Measurements from ENCODE around the gene APOD. TPM values are rescaled to one million over a fixed set of nuclear protein-coding genes. Genes with fewer than 3 reads are reported as not detected.
"Not testable (repeated sequence)": the region's sequence is repeated elsewhere in the genome, so short reads cannot be mapped to it uniquely, and the experiment has no call there.

The APOD gene
- total and polyA plus RNA-seq, 2 of the 8 experiments (the other 6 are each of a cell fraction or from before 2014, with no cell fraction given): not detected

DNA sequence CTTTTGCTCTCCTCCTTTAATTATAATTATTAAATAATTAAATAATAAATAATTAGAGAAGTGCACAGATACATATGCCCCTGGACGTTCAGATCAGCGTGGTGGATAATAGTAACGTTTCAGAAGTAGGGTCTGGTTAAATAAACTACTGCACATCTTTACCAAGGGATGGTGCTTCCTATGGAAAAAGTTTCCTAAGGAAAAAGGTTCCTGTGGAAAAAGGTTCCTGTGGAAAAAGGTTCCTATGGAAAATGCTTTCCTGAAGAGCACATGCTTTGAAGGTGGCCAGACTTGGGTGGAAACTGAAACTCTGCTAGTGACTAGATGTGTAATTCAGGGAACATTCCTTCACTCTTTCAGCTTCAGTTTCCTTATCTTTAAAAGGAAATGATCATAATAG, 37.4 kb upstream of the APOD start:
- H3K9ac ChIP-seq (replicated peaks in 1 of 4; ENCODE audit: extremely low read depth in 1 of 4, low read depth in 3 of 4, low read length in 3 of 4); H2BK15ac ChIP-seq (ENCODE audit: low read length); FAIRE-seq; H2BK20ac ChIP-seq (ENCODE audit: low read length); H4K20me1 ChIP-seq (replicated peaks in 1 of 2; ENCODE audit: control insufficient read depth in 1 of 2, insufficient read depth in 2 of 2, low read length in 2 of 2); H2AK5ac ChIP-seq (ENCODE audit: low read depth, low read length); DNase-seq (ENCODE audit: low read depth in 1 of 2, low spot score in 2 of 2); H3K4ac ChIP-seq (replicated peaks; ENCODE audit: insufficient read length, low read depth, low read length); H3K4me2 ChIP-seq (ENCODE audit: insufficient read depth in 1 of 2, low read depth in 2 of 2, low read length in 2 of 2); H3K14ac ChIP-seq (ENCODE audit: insufficient read length); H4K5ac ChIP-seq (ENCODE audit: insufficient read length, low read depth, low read length); POLR2A ChIA-PET (ENCODE audit: partially characterized antibody); H2BK12ac ChIP-seq (ENCODE audit: low read depth, low read length); H3K23ac ChIP-seq (ENCODE audit: insufficient read length); H3K9me3 ChIP-seq (ENCODE audit: insufficient read depth in 2 of 2, low read depth in 1 of 2, low read length in 1 of 2); H3K36me3 ChIP-seq (ENCODE audit: control insufficient read depth in 2 of 4, insufficient read depth in 4 of 4, low read length in 3 of 4); H3K27me3 ChIP-seq (replicated peaks in 1 of 4; ENCODE audit: control insufficient read depth in 3 of 4, extremely low read depth in 1 of 4, insufficient read depth in 3 of 4, low read length in 3 of 4); H4K91ac ChIP-seq (replicated peaks; ENCODE audit: insufficient read length, low read length); H4K8ac ChIP-seq (ENCODE audit: extremely low read depth, insufficient read depth, low read length); H3K27ac ChIP-seq (ENCODE audit: low read depth, low read length); H3K23me2 ChIP-seq (ENCODE audit: low read depth, low read length); H2BK5ac ChIP-seq (ENCODE audit: low read depth, low read length); H3K4me3 ChIP-seq (ENCODE audit: extremely low read depth in 1 of 4, insufficient read depth in 2 of 4, low read depth in 3 of 4, low read length in 4 of 4); H2BK120ac ChIP-seq (replicated peaks; ENCODE audit: low read depth, low read length); H2AFZ ChIP-seq (ENCODE audit: low read length); H3K56ac ChIP-seq (replicated peaks; ENCODE audit: insufficient read length, low read depth, low read length); H3K4me1 ChIP-seq (replicated peaks in 1 of 4; ENCODE audit: control insufficient read depth in 3 of 4, insufficient read depth in 4 of 4, low read length in 3 of 4); H3K79me1 ChIP-seq (ENCODE audit: low read depth, low read length); H3K18ac ChIP-seq (ENCODE audit: extremely low read depth, low read length); H3K79me2 ChIP-seq (ENCODE audit: control insufficient read depth in 1 of 2, insufficient read depth in 2 of 2, low read length in 2 of 2); CTCF ChIA-PET (ENCODE audit: partially characterized antibody): not testable (repeated sequence)
- 94% methylated on average over 3 of the region's 3 CpGs; no CpG with 5 or more reads in 1 of the 2 experiments for WGBS, 2 experiments (ENCODE audit: extremely low coverage in 1 of 2, insufficient coverage in 1 of 2, insufficient read length in 1 of 2, insufficient replicate concordance in 2 of 2, low coverage in 1 of 2, low lambda C conversion rate in 2 of 2, missing lambda C conversion rate in 1 of 2)

DNA sequence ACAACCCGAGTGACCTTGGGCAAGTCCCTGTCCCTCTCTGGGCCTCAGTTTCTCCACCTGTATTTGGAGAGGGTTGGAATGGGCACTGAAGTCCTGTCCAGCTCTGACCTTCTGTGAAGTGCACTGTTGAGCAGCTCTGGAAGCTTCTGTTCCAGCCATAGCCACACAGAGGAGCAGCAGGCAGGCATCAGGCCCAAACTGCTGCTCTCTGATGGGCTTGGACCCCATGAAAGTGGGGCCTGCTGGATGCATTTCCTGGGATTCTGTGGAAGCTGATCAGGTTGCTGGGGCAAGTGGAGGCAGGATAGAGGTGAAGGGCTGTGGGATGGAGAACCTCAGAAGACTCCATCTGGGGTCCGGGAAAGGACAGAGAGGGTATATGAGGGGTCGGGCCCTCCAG, 36.7 kb upstream of the APOD start:
- H3K79me2 ChIP-seq (ENCODE audit: control insufficient read depth in 1 of 2, insufficient read depth in 2 of 2, low read length in 2 of 2); H3K79me1 ChIP-seq (ENCODE audit: low read depth, low read length); H3K23ac ChIP-seq (ENCODE audit: insufficient read length); H4K91ac ChIP-seq (replicated peaks; ENCODE audit: insufficient read length, low read length); H4K5ac ChIP-seq (ENCODE audit: insufficient read length, low read depth, low read length); H3K4ac ChIP-seq (replicated peaks; ENCODE audit: insufficient read length, low read depth, low read length); H3K4me2 ChIP-seq (ENCODE audit: insufficient read depth in 1 of 2, low read depth in 2 of 2, low read length in 2 of 2); H2BK5ac ChIP-seq (ENCODE audit: low read depth, low read length); FAIRE-seq; H3K27me3 ChIP-seq (replicated peaks in 1 of 4; ENCODE audit: control insufficient read depth in 3 of 4, extremely low read depth in 1 of 4, insufficient read depth in 3 of 4, low read length in 3 of 4); H4K20me1 ChIP-seq (replicated peaks in 1 of 2; ENCODE audit: control insufficient read depth in 1 of 2, insufficient read depth in 2 of 2, low read length in 2 of 2); CTCF ChIA-PET (ENCODE audit: partially characterized antibody); H3K36me3 ChIP-seq (ENCODE audit: control insufficient read depth in 2 of 4, insufficient read depth in 4 of 4, low read length in 3 of 4); H3K4me3 ChIP-seq (ENCODE audit: extremely low read depth in 1 of 4, insufficient read depth in 2 of 4, low read depth in 3 of 4, low read length in 4 of 4); POLR2A ChIA-PET (ENCODE audit: partially characterized antibody); H3K14ac ChIP-seq (ENCODE audit: insufficient read length); H2AK5ac ChIP-seq (ENCODE audit: low read depth, low read length); H3K9me3 ChIP-seq (ENCODE audit: insufficient read depth in 2 of 2, low read depth in 1 of 2, low read length in 1 of 2); DNase-seq (ENCODE audit: low read depth in 1 of 2, low spot score in 2 of 2); H4K8ac ChIP-seq (ENCODE audit: extremely low read depth, insufficient read depth, low read length); H2BK12ac ChIP-seq (ENCODE audit: low read depth, low read length); H3K56ac ChIP-seq (replicated peaks; ENCODE audit: insufficient read length, low read depth, low read length); H3K23me2 ChIP-seq (ENCODE audit: low read depth, low read length); H3K9ac ChIP-seq (replicated peaks in 1 of 4; ENCODE audit: extremely low read depth in 1 of 4, low read depth in 3 of 4, low read length in 3 of 4); H2BK15ac ChIP-seq (ENCODE audit: low read length); H3K18ac ChIP-seq (ENCODE audit: extremely low read depth, low read length); H3K27ac ChIP-seq (ENCODE audit: low read depth, low read length); H3K4me1 ChIP-seq (replicated peaks in 1 of 4; ENCODE audit: control insufficient read depth in 3 of 4, insufficient read depth in 4 of 4, low read length in 3 of 4); H2BK20ac ChIP-seq (ENCODE audit: low read length); H2BK120ac ChIP-seq (replicated peaks; ENCODE audit: low read depth, low read length); H2AFZ ChIP-seq (ENCODE audit: low read length): not testable (repeated sequence)
- WGBS, 2 experiments (ENCODE audit: extremely low coverage in 1 of 2, insufficient coverage in 1 of 2, insufficient read length in 1 of 2, insufficient replicate concordance in 2 of 2, low coverage in 1 of 2, low lambda C conversion rate in 2 of 2, missing lambda C conversion rate in 1 of 2): 100% methylated on average over 1 of the region's 3 CpGs; no CpG with 5 or more reads in 1 of the 2 experiments
